Measurements from ENCODE around the gene NRG3.
A peak's percentile ranks its signal among the peaks of the same experiment; 100 is the strongest.
"Not testable (repeated sequence)": the region's sequence is repeated elsewhere in the genome, so short reads cannot be mapped to it uniquely, and the experiment has no call there.

Gene NRG3

GRCh38 chr10:82643601-82644000, 768.6 kb downstream of the NRG3 start:
- no peak for DNase-seq (ENCODE audit: insufficient read length, low spot score)
- no peak for FAIRE-seq

- DNase-seq (ENCODE audit: insufficient read length, low spot score) (no peak), FAIRE-seq (no peak)
These were observed 770.2 kb downstream of the NRG3 start for GRCh38 chr10:82645221-82645620.

- no peak for DNase-seq (ENCODE audit: insufficient read length, low spot score)
- FAIRE-seq, result no peak
These were observed 778.5 kb downstream of the NRG3 start for GRCh38 chr10:82653244-82654155.

- no peak for FAIRE-seq
- no peak for DNase-seq (ENCODE audit: insufficient read length, low spot score)
These were observed 785.2 kb downstream of the NRG3 start for GRCh38 chr10:82660205-82660604.

- DNase-seq (ENCODE audit: insufficient read length, low spot score) (no peak), FAIRE-seq (no peak)
These were observed 786.0 kb downstream of the NRG3 start for GRCh38 chr10:82660986-82661385.

GRCh38 chr10:82661701-82662100, 786.7 kb downstream of the NRG3 start:
- DNase-seq (ENCODE audit: insufficient read length, low spot score), result no peak
- FAIRE-seq, result no peak

GRCh38 chr10:82668221-82668895, 793.4 kb downstream of the NRG3 start:
- DNase-seq (ENCODE audit: insufficient read length, low spot score) (no peak), FAIRE-seq (peak; percentile 45)

GRCh38 chr10:82674036-82674435, 799.0 kb downstream of the NRG3 start:
- no peak for DNase-seq (ENCODE audit: insufficient read length, low spot score)
- no peak for FAIRE-seq

- not testable (repeated sequence) for DNase-seq (ENCODE audit: insufficient read length, low spot score); FAIRE-seq
These were observed 802.9 kb downstream of the NRG3 start for GRCh38 chr10:82677932-82678331.

GRCh38 chr10:82678451-82678850, 803.5 kb downstream of the NRG3 start:
- not testable (repeated sequence) for DNase-seq (ENCODE audit: insufficient read length, low spot score); FAIRE-seq

- DNase-seq (ENCODE audit: insufficient read length, low spot score) (no peak), FAIRE-seq (no peak)
These were observed 805.6 kb downstream of the NRG3 start for GRCh38 chr10:82680608-82681007.

- no peak for FAIRE-seq
- DNase-seq (ENCODE audit: insufficient read length, low spot score), result no peak
These were observed 809.0 kb downstream of the NRG3 start for GRCh38 chr10:82683945-82684344.

- DNase-seq (ENCODE audit: insufficient read length, low spot score) (no peak), FAIRE-seq (no peak)
These were observed 810.1 kb downstream of the NRG3 start for GRCh38 chr10:82685087-82685486.

GRCh38 chr10:82691211-82691610, 816.2 kb downstream of the NRG3 start:
- FAIRE-seq (no peak), DNase-seq (ENCODE audit: insufficient read length, low spot score) (no peak)

GRCh38 chr10:82692458-82692857, 817.5 kb downstream of the NRG3 start:
- DNase-seq (ENCODE audit: insufficient read length, low spot score), result no peak
- no peak for FAIRE-seq

GRCh38 chr10:82721831-82722230, 846.8 kb downstream of the NRG3 start:
- FAIRE-seq (no peak), DNase-seq (ENCODE audit: insufficient read length, low spot score) (no peak)

GRCh38 chr10:82722273-82722672, 847.3 kb downstream of the NRG3 start:
- FAIRE-seq (no peak), DNase-seq (ENCODE audit: insufficient read length, low spot score) (no peak)

- no peak for FAIRE-seq
- no peak for DNase-seq (ENCODE audit: insufficient read length, low spot score)
These were observed 861.3 kb downstream of the NRG3 start for GRCh38 chr10:82736305-82736704.

- FAIRE-seq, result no peak
- no peak for DNase-seq (ENCODE audit: insufficient read length, low spot score)
These were observed 862.6 kb downstream of the NRG3 start for GRCh38 chr10:82737549-82737948.

- FAIRE-seq (no peak), DNase-seq (ENCODE audit: insufficient read length, low spot score) (no peak)
These were observed 863.6 kb downstream of the NRG3 start for GRCh38 chr10:82738592-82738991.

- DNase-seq (ENCODE audit: insufficient read length, low spot score) (no peak), FAIRE-seq (no peak)
These were observed 867.5 kb downstream of the NRG3 start for GRCh38 chr10:82742478-82742877.

- DNase-seq (ENCODE audit: insufficient read length, low spot score) (no peak), FAIRE-seq (no peak)
These were observed 867.9 kb downstream of the NRG3 start for GRCh38 chr10:82742898-82743297.
